HepG2 (cell line): ENCODE results near the gene EXOC5. TPM values are rescaled to one million over a fixed set of nuclear protein-coding genes. Genes with fewer than 3 reads are reported as not detected.

ENCODE experiments used
- ATF7 ChIP-seq, 2 experiments: fragments of 450-650 bp in 1 of 2; sonication (generic) in 1 of 2; formaldehyde crosslinking in 1 of 2; IDR thresholded peaks; 2 replicates each; pipeline versions ENCODE4 v1.4.0 to v1.6.1; 2016 to 2020; ENCODE audit warnings: antibody characterized with exemption in 1 of 2, mild to moderate bottlenecking in 1 of 2, missing genetic modification reagents in 1 of 2
- HNF4G ChIP-seq, 2 experiments: sonication (generic) in 1 of 2; formaldehyde crosslinking in 1 of 2; IDR thresholded peaks; 2 replicates each; pipeline versions ENCODE4 v1.4.0 to v1.6.1; 2011 to 2020; ENCODE audit warnings: borderline replicate concordance in 2 of 2, low read depth in 2 of 2, mild to moderate bottlenecking in 2 of 2, low read length in 1 of 2, missing genetic modification reagents in 1 of 2, moderate library complexity in 1 of 2
- MED1 ChIP-seq: sonication (generic); formaldehyde crosslinking; IDR thresholded peaks from 2 replicates; pipeline ENCODE4 v1.4.0; 2020; ENCODE audit warnings: missing genetic modification reagents
- MXI1 ChIP-seq: IDR thresholded peaks from 3 replicates; pipeline ENCODE4 v1.6.1; 2012; ENCODE audit warnings: low read depth, low read length, inconsistent platforms, borderline replicate concordance
- RXRB ChIP-seq: IDR thresholded peaks from 2 replicates; pipeline ENCODE4 v1.6.1; 2016; ENCODE audit warnings: borderline replicate concordance, missing genetic modification reagents, missing compliant biosample characterization
- SIN3A ChIP-seq: IDR thresholded peaks from 2 replicates; pipeline ENCODE4 v1.6.1; 2011; ENCODE audit warnings: low read depth, mild to moderate bottlenecking, control low read depth, low read length, borderline replicate concordance
- SNRNP70 ChIP-seq: fragments of 200-400 bp; formaldehyde crosslinking; IDR thresholded peaks from 2 replicates; pipeline ENCODE4 v1.6.1; 2017; ENCODE audit warnings: mild to moderate bottlenecking, low read depth, low read length, moderate library complexity
- TBX3 ChIP-seq: fragments of 450-650 bp; IDR thresholded peaks from 2 replicates; pipeline ENCODE4 v1.6.1; 2017; ENCODE audit warnings: antibody characterized with exemption, mild to moderate bottlenecking, inconsistent platforms, borderline replicate concordance
- THRA ChIP-seq: sonication (generic); formaldehyde crosslinking; IDR thresholded peaks from 2 replicates; pipeline ENCODE4 v1.4.0; 2020; ENCODE audit warnings: missing genetic modification reagents, borderline replicate concordance
- ZBTB25 ChIP-seq: IDR thresholded peaks from 2 replicates; pipeline ENCODE4 v1.6.1; 2018; ENCODE audit warnings: missing genetic modification reagents
- polyA plus RNA-seq, 8 experiments: library from polyadenylated mRNA; depleted of rRNA in 3 of 8; stranded (reverse) in 7 of 8; unstranded in 1 of 8; fragments of >200 nt; fragmentation: Illumina TruSeq in 4 of 8; extraction: Trizol in 4 of 8; gene quantifications; 2 replicates each; pipeline versions ENCODE4 v1.2.1 to v1.2.3, GENCODE V29; 2011 to 2016; ENCODE audit warnings: low read depth in 4 of 8, missing spikeins in 1 of 8, mixed read lengths in 1 of 8; ENCODE audit not compliant: insufficient read depth in 1 of 8
- total RNA-seq, 5 experiments: library from RNA; depleted of rRNA; stranded (reverse); fragments of >200 nt; fragmentation: Illumina TruSeq; extraction: Trizol; gene quantifications; 2 replicates each; pipeline ENCODE4 v1.2.3, GENCODE V29; 2016; ENCODE audit warnings: low read depth in 1 of 5
- TF ChIP-seq, protein P1 (sequence below): sonication (generic); formaldehyde crosslinking; IDR thresholded peaks from 2 replicates; pipeline ENCODE4 v1.5.0; 2020; ENCODE audit warnings: missing genetic modification reagents
- TF ChIP-seq, protein P2 (sequence below): sonication (generic); formaldehyde crosslinking; IDR thresholded peaks from 2 replicates; pipeline ENCODE4 v1.5.1; 2020; ENCODE audit warnings: mild to moderate bottlenecking, moderate library complexity, missing genetic modification reagents

Gene EXOC5
- total and polyA plus RNA-seq, 2 of the 13 experiments (the other 11 are each of a cell fraction or from before 2014, with no cell fraction given): 15.1 to 43.8 TPM

DNA sequence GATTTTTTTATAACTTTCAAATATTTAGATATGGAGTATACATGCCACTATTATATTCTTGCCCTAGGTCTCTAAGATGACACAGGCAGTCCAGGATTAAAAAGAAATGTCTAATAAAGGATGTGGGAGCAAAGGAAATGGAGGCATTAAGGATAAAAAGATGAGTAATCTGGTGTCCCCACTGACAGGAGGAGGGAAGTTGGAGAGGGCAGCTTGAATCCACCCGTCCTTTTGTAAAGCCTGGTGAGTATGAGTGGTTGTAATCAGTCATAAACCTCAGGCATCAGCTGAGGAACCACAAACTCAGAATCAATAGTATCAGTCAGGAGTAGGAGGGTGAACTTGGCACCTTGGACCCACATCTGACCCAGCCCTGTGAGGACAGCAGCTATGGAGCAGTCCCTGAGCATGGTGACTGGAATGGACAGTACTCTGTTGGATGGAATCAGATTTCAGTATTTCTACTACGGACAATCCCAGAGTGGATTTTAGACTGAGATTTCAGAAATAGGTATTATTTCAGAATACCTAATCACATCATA is 100.5 kb downstream of the EXOC5 start (continued):
- TF ChIP-seq ATF7 (IDR thresholded peaks at IDR 0.05): no peak
- TF ChIP-seq ATF7 (CRISPR knock-in tag; IDR thresholded peaks at IDR 0.05): no peak
- TF ChIP-seq MXI1: no peak
- TF ChIP-seq TBX3: no peak
- TF ChIP-seq, protein P1, sequence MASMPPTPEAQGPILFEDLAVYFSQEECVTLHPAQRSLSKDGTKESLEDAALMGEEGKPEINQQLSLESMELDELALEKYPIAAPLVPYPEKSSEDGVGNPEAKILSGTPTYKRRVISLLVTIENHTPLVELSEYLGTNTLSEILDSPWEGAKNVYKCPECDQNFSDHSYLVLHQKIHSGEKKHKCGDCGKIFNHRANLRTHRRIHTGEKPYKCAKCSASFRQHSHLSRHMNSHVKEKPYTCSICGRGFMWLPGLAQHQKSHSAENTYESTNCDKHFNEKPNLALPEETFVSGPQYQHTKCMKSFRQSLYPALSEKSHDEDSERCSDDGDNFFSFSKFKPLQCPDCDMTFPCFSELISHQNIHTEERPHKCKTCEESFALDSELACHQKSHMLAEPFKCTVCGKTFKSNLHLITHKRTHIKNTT (CRISPR knock-in tag): no peak
- TF ChIP-seq HNF4G (IDR thresholded peaks at IDR 0.05; ENCODE audit: borderline replicate concordance, low read depth, low read length): peak; percentile 49; the same call in 1 of the 2 replicates
- no peak for TF ChIP-seq HNF4G (CRISPR knock-in tag; IDR thresholded peaks at IDR 0.05; ENCODE audit: borderline replicate concordance, low read depth)
- TF ChIP-seq, protein P2, sequence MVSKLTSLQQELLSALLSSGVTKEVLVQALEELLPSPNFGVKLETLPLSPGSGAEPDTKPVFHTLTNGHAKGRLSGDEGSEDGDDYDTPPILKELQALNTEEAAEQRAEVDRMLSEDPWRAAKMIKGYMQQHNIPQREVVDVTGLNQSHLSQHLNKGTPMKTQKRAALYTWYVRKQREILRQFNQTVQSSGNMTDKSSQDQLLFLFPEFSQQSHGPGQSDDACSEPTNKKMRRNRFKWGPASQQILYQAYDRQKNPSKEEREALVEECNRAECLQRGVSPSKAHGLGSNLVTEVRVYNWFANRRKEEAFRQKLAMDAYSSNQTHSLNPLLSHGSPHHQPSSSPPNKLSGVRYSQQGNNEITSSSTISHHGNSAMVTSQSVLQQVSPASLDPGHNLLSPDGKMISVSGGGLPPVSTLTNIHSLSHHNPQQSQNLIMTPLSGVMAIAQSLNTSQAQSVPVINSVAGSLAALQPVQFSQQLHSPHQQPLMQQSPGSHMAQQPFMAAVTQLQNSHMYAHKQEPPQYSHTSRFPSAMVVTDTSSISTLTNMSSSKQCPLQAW (CRISPR knock-in tag): no peak
- no peak for TF ChIP-seq SIN3A
- TF ChIP-seq RXRB (CRISPR knock-in tag): 0 out of 2 replicates have a peak, but pooled peaks have one; percentile 18
- peak; percentile 31; the same call in 1 of the 2 replicates for TF ChIP-seq THRA (CRISPR knock-in tag)
- no peak for TF ChIP-seq SNRNP70
- no peak for TF ChIP-seq ZBTB25 (CRISPR knock-in tag)
- no peak for TF ChIP-seq MED1
